ENCODE data around the gene SLC17A9.

SLC17A9 gene

DNA sequence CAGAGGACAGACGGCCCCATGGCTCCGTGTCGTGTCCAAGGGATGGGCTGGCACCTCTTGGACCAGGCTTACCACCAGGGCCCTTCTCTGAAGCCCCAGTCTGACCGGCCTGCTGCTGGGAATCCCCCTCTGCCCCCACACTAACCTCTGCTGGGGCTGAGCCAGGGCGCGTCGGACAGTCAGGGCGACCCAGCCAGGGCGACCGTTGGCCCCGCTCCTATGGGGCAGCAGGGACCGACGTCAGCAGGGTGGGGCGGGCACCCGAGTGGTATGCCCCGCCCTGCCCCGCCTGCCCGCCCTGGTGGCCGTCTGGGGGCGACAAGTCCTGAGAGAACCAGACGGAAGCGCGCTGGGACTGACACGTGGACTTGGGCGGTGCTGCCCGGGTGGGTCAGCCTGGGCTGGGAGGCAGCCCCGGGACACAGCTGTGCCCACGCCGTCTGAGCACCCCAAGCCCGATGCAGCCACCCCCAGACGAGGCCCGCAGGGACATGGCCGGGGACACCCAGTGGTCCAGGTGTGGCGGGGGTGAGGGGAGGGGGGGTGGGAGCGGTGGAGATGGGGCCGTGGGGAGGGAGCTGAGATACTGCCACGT, at the start of gene SLC17A9:
Gene SLC17A9, plus strand, starts transcription at position 337 of the 595 bp plus-strand sequence. Its CDS starts 122 bp downstream, at position 459.
- peak; percentile 88 for DNase-seq (ENCODE audit: low spot score)

DNA sequence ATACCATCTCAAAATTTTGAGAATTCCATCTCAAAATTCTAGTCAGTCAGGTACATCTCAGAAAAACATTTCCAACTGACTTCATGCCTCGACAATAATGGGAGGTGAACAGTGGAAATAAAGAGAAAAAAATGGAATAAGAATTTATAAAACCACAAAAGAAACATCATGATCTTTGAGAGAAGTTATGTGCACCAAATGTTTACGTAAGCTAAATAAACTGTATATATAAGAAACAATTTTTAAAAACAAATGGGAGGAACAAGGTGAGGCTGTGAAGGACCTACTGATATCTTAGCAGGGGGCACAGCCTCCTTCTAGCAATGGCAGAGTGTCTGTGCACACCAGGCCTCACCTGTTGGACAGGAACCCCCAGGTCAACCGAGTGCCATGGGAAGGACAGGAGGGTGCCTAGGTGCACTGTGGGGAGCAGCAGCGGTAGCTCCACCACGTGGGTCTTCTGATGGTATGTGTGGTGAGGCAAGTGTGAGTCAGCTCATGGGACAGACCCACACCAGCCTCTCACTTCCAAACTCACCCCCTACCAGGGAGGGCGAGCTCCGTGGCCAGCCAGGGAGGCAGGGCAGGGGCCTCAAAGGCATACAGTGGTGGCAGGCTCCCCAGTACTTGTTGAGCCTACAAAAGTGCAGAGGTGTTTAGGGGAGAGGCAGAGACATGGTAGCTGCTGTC, 49.4 kb upstream of the SLC17A9 start:
- no peak for DNase-seq (ENCODE audit: low spot score)

DNA sequence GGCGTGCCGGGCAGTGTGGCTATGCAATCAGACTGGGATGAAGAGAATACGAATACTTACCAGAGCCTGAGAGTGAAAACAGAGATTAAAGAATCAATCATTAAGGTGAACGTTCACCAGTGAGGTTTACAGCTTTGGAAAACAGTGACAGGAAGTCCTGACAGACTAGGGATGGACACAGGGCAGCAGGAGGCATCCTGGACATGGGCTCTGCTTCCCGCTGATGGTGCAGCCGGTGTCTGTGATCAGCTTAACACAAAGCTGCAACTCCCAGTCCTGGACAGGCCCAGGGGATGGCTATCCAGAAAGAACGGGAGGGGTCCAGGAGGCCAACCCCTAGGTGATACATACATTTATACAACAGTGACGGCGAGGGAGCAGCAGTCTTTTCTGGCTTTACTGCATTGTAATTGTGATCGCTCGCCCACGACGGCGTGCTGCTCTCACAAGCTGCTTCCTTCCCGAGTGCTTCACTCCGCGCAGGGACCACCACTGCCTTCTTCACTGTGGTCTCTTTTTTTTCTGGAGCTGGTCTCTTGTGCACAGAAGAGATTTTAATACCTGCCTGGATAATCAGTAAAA, 46.9 kb upstream of the SLC17A9 start:
- no peak for DNase-seq (ENCODE audit: low spot score)

GRCh38 chr20:62906209-62906608, 46.3 kb upstream of the SLC17A9 start:
- DNase-seq (ENCODE audit: low spot score): no peak

GRCh38 chr20:62906647-62907375, 45.7 kb upstream of the SLC17A9 start:
- DNase-seq (ENCODE audit: low spot score): no peak

DNA sequence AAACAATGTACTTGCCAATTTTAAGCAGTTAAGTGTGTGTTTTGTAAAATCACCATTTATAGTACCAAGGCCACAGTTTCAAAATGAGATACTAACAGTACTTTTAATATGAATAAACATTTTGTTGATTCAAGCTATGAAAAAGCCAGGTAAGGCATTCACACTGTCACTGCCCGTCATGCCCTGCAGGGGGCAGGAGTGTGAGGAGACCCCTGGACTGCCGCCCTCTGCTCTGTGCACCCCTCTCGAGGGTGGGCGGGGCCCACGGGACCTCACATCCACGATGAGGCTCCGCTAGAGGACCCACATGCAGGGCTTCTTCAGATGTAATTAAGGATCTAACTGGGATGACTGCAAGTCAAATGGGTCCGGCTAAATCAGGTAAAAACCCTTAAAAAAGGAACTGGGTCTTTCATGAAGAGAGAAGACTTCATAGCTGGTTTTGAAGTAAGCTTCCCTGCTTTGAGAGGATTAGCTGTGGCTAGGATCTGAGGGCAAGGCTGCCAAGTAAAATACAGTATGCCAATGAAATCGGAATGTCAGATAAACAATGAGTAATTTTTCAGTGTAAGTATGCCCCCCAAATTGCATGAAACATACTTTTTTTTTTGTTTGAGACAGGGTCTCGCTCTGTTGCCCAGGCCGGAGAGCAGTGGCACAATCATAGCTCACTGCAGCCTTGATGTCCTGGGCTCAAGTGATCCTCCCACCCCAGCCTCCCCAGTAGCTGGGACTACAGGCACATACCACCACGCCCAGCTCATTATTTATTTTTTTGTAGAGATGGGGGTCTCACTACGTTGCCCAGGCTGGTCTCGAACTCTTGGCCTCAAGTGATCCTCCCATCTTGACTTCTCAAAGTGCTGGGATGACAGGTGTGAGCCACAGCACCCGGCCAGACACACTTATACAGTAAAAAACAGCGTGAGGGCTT, 44.9 kb upstream of the SLC17A9 start:
- DNase-seq (ENCODE audit: low spot score): no peak

GRCh38 chr20:62908971-62909791, 43.3 kb upstream of the SLC17A9 start:
- no peak for DNase-seq (ENCODE audit: low spot score)

- no peak for DNase-seq (ENCODE audit: low spot score)
Measured at GRCh38 chr20:62910217-62910766, 42.2 kb upstream of the SLC17A9 start.

DNA sequence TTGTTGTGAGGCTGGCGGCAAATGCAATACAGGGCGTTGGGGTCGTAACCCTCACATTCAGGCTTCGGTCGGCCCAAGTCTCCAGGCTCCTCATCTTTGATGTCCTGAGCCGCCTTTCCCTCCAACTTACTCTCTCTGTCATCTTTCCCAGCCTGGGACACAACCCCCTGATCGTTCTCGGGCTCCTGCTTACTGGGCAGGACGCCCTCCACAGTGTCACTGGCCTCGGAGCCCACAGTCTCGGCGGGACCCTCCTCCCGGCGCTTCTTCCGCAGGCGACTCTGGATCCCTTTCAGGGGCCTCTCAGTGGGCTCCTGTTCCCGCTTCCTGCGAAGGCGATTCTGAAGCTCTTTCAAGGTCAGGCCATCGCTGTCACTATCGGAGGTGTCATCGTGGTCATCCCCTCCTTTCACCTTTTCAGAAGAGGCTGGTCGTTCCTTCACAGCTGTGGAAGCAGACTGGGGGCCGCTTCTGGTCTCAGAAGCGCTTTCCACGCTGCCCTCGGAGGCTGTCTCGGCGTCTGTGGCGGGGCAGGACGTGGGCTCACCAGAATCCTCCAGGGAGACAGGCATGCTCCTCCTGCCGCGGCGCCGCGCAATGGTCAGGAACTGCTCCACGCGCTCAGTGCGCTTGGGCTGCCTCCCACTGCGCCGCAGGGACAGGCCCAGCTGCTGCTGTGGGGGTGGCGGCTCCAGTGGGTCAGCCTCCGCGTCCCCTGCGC, 41.6 kb upstream of the SLC17A9 start:
- DNase-seq (ENCODE audit: low spot score): no peak

GRCh38 chr20:62911701-62912280, 40.7 kb upstream of the SLC17A9 start:
- DNase-seq (ENCODE audit: low spot score): no peak

DNA sequence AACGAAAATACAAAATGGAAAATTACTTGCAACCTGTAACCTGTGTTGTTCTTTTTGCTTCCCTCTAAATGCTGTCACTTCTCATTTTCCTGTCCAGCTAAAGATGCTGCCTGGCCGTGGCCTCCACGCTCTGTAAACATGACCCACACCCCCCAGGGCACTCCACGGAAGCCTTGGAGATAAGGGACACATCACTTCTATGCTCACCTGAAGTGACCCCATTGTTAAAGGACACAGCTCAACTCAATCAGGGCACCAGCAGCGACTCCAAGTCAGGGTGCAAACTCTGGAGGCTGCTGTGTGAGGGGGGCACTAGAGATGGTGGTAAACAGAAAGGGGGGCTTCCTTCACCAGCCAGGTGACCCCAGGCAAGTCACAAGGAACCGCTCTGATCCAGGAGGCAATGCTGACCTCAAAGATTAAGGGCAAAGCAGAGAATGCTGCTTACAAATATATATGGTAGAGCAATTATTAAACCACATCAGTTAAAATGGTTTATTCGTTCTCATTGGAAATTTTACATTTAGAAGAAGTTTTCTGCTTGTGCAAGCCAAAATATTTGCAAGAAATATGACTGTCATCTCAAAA, 39.4 kb upstream of the SLC17A9 start:
- no peak for DNase-seq (ENCODE audit: low spot score)

GRCh38 chr20:62914436-62914835, 38.1 kb upstream of the SLC17A9 start:
- no peak for DNase-seq (ENCODE audit: low spot score)

- DNase-seq (ENCODE audit: low spot score): no peak
Measured at GRCh38 chr20:62914970-62915457, 37.5 kb upstream of the SLC17A9 start.

- DNase-seq (ENCODE audit: low spot score): no peak
Measured at GRCh38 chr20:62916703-62917476, 35.6 kb upstream of the SLC17A9 start.

GRCh38 chr20:62917720-62918119, 34.8 kb upstream of the SLC17A9 start:
- DNase-seq (ENCODE audit: low spot score): no peak

DNA sequence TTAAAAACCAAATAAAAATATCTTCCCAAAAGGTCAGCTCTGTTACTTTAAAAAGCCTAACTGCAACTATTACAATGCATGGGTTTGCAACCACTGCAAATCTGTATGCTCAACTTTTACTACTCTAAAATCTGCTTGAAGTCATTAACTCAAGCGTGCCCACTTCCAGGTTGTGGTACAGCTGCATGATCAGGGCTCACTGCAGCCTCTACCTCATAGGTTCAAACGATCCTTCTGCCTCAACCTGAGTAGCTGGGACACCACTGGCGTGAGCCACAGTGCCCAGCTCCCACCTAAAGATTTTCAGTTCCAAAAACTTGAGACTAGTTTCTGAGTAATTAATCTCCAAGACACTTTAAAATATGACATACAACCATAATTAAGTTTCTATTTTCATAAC, 34.4 kb upstream of the SLC17A9 start:
- DNase-seq (ENCODE audit: low spot score): no peak

GRCh38 chr20:62918831-62919230, 33.7 kb upstream of the SLC17A9 start:
- DNase-seq (ENCODE audit: low spot score): no peak

GRCh38 chr20:62920039-62920645, 32.4 kb upstream of the SLC17A9 start:
- no peak for DNase-seq (ENCODE audit: low spot score)
